ENCODE measurements around the gene IPO13.

IPO13 gene

DNA sequence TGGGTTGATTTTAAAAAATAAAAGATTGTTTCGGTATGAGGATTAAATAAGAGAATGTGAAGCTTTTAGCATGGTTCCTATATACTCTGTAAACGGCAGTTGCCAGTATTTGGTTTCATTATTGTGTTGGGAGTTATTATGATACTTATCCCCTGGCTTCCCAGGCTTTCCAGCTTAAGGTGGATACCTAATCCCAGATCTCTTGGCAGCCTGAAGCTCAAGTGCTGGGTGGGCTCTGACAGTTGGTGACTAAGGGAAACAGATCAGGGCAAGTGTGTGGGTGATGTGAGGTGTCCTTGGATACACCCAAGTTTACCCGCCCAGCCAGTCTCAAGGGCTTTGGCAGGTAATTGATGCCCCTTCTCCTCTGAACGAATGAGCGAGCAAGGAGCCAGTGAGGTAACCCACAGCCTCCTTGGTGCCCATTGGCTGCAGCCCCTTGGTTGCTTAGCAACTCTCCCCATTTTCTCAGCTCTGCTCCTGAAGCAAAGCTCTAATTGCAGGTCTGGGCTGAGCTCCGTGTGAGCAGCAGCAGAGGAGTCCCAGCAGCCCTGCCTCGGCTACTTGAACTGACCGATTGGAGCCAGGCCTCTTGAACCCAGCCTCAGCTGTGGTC, 6.1 kb downstream of the IPO13 start:
- DNase-seq = no peak

DNA sequence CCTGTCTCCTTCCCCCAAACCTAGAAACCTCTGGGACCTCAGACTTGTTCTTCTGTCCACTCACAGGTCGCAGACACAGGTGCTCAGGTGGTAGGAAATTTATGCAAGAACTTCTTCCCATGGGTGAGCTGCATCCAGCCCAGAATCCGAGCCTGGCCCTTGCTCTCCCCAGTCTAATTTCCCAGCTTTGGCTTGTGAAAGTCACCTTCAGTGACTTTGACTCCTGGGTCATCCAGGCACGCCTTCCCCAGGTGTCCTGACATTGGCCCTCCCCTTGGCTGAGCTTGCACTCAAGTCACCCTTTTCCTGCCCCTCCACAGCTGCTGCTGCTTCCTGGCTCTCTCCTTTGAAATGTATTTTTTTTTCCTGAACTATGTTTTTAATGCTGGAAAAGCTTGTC, 6.6 kb downstream of the IPO13 start:
- no peak for DNase-seq

DNA sequence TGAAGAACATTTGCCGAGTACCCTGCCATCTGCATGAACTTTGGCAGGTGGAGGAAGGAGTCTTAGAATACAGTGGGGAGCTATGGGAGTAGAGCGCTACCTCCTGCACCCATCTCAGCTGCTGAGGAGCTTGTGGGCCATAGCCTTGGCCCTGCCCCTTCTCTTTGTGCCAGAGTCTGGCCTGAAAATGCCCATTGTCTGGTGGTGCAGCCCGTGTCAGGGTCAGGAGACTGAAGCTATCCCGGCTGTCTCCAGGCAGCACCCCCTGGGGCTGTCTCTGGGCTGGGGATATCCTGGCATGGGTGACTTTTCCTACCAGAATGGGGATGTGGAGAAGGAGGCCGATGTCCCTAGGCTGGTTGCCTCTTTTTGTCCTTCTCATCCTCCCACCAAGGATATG, 7.3 kb downstream of the IPO13 start:
- DNase-seq = no peak

DNA sequence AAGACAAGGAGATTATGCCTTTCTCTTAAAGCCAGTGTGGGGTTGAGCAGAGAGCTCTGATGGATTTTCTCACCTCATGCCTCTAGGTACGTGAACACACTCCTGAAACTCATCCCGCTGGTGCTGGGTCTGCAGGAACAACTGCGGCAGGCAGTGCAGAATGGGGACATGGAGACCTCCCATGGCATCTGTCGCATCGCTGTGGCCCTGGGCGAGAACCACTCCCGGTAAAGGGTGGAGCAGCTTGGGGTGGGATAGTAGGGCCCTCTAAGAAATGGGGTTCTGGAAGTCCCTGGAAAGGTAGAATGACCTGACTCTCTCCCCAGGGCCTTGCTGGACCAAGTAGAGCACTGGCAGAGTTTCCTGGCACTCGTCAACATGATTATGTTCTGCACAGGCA, 9.5 kb downstream of the IPO13 start:
- no peak for DNase-seq

DNA sequence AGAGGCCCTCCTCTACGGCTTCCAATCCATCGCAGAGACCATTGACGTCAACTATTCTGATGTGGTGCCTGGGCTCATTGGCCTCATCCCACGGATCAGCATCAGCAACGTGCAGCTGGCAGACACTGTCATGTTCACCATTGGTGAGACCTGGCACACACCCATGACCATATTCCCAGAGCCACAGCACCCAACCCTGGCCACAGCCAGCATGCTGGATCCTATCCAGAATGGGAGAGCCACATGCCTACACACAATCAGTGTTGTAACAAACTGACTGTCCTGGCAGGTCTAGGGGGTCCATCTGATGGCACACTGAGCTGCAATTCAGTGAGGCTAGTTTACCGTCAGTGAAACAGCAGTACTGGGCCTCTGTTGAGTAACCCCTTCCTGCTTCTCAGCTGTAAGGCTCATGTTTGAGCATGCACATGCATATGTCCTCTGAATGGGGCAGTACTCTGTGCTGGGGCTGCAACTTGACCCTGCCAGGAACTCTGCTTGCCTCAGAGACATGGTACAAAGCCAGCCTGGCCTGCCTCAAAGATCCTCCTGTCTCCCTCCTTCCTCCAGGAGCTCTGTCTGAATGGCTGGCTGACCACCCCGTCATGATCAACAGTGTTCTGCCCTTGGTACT, 10.8 kb downstream of the IPO13 start:
- DNase-seq = no peak

DNA sequence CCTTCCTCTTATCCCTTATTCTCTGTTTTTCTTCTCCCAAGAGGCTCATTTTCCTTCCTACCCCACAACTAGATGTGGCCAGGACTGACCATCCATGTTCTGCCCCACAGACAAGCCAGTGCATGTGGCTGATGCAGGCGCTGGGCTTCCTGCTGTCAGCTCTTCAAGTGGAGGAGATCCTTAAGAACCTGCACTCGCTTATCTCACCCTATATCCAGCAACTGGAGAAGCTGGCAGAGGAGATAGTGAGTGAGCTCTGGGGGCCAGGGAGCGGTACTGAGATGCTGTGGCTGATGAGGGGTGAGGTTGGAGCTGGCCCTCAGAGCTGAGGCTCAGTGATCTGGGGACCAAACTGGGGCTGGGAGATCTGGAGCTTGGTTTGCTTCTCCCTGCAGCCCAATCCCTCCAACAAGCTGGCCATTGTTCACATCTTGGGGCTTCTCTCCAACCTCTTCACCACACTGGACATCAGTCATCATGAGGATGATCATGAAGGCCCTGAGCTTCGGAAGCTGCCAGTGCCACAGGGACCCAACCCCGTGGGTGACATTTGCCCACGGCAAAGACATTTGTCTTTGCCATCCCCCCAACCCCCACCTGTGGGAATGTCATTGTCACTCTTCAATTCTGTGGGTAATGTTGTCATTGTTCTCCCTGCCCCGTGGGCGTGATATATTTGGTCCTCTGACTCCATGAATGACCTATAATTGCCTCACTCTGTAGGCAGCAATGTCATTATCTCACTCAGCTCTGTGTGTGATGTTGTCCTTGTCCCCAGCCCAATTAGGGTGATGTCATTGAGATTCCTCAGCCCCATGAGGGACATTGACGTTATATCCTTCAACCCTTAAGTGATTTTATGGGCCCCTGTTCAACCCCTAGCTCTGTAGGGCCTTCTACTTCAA, 11.9 kb downstream of the IPO13 start:
- peak; percentile 63 for DNase-seq

DNA sequence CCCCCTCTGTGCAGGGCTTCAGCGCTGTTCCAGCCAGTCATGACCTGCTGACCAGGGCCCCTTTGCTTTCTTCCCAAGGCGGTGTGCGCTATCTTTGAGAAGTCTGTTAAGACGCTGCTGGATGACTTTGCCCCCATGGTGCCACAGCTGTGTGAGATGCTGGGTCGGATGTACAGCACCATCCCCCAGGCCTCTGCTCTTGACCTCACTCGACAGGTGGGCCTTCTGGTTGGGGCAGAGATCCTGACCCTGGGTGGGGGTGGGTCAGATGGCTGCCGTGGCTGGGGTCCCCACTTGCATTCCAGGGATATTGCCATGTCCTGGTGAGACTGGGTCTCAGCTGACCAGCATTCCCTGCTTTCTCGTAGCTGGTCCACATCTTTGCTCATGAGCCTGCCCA, 14.0 kb downstream of the IPO13 start:
- DNase-seq = no peak

DNA sequence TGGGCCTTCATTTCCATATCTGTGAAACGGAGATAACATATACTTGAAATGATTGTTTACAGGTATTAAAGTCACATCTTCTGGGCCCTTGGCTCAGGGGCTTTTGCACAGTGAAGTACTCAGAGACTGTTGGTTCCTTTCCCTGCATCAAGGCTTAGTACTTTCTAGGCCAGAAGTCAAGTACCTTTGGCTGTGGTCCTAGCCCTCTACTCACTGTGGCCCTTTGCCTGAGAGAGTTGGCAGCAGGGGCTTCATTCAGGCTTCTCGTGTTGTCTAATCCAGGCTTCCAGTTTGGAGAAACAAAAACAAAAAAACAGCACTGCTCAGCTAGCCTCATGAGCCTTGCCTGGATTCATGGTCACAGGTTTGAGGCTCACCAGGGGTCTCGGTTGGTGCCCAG, 14.9 kb downstream of the IPO13 start:
- DNase-seq = no peak

DNA sequence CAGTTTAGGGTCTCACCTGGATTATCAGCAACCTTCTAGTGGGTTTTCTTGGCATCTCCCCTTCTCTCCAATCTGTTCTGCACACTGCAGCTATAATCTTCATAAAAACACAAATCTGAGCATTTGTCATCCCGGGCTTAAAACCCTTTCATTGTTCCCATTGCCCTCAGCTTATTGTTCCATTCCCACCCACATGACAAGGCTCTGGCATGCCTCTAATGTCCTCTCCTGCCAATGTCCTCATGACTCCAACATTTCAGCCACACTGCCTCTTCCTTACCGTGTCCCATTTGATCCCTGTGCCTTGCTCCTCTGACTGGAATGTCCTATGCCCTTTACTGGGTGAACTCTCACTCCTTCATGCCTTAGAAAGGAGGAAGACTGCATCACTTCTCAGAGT, 15.6 kb downstream of the IPO13 start:
- DNase-seq = no peak

DNA sequence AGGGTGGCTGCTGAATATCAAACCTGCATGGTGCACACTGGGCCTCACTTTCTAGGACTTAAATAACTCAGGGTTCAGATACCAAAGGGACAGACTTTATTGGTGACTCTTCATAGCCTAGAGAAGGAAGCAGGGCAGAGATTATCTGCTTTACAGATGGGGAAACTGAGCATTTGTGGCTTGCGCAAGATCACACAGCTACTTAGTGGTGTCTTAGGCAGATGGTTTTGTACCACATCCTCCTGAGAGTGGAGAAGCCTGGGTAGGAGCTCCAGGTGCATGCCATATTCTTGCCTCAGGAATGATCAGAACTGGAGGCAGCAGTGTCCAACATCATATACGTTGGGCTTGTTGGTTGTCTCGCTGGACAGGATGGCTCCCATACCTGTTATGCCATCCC, 16.3 kb downstream of the IPO13 start:
- DNase-seq = no peak

DNA sequence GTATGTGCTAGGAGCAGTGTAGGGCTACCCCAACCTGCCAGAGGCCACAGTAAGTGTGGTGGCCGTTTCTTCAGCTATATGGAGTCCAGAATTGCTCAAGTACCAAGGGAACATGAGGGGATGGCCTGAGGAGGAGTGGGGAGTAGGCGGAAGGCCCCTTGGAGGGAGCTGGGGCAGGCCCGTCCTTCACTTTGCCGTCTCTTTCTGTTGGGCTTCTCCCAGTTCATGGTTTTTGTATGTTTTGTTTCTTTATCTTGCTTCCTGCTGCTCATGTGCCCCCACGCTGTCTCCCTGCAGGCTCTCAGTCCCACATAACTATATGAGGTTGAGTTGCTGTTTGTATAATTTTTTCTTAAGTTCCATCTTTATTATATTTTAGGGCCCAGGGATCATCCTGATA, 17.1 kb downstream of the IPO13 start:
- DNase-seq = no peak

DNA sequence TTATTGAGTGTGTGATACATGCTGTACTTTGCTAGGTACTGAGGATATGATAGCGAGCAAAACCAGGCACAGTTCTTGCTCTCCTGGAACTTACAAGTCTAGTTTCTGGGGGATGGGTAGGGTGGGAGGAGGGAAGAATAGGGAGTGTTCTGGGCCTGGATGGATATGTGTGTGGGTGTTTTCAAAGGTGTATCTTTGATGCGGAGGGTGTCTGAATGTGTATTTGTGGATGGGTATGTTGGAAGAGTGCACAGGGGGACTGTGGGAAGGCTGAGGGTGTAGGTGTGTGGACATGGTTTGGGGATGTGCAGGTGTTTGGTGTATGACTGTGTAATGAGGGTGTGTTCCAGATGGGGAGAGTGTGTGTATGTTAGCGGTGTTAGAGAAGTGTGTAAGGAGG, 18.6 kb downstream of the IPO13 start:
- no peak for DNase-seq

DNA sequence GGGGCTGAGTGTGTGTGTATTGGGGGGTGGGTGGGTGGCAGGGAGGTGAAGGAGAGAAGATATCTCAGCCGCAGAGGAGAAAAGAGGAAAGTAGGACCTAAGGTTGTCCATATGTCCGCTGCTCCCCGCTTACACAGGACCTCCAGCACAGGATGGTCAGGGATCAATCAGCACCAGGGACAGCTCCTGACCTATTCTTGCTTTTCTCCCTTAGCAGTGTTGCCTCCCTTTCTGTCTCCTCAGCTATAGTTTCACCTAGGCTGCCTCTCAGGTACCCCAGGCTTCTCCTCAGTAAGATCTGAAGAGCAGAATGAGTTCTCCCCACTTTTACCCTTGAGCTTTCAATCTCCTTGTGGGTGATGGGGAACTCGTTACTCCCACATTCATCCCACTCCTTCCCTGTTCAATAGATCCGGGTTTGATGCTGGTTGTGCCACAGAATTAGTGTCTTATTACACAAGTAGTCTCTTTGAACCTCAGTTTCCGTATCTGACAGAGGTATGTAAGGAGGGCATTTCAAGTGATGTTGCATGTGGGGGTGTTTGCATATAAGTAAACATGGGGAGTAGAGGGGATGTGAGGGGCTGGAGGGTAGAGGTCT, 21.7 kb downstream of the IPO13 start:
- DNase-seq = peak; percentile 73

DNA sequence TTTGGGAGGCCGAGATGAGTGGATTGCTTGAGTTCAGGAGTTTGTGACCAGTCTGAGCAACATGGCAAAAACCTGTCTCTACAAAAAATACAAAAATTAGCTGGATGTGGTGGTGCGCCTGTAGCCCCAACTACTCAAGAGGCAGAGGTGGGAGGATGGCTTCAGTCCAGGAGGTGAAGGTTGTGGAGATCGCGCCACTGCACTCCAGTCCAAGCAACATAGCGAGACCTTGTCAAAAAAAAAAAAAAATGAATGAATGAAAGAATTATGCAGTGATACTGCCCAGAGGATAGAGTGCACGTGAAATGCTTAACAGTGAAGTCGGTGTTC, 22.6 kb downstream of the IPO13 start:
- no peak for DNase-seq

DNA sequence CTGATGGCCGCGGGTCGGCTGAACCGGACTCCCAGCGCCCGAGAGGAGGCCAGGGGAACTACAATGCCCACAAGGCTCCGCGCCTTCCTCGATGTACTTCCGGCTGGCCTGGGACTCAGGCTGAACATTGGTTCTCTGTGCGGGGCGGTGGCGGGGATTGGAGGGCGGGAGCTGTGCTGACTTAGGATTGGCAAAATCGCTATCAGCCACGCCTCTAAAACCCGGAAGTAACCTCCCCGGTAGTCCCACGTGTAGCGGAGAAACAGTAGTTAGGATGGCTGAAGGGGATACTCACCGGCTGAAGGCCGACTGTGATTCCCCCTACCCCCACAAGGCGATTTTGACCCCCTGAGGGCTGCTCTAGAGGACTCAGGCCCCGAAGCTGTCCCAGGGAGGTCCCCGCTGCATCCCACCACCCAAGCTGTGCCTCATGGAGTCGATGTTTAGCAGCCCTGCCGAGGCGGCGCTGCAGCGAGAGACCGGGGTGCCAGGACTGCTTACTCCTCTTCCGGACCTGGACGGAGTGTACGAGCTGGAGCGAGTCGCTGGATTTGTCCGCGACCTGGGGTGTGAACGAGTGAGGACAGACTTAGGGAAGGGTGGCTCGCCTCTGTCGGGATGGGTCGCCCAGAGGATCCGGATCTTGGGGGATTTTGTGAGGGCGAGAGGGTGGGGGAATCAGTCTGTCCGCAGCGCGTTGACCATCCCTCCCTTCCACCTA, 23.2 kb downstream of the IPO13 start, which contains the start of gene DPH2:
Gene DPH2, plus strand, starts transcription at position 265 of the 721 bp plus-strand sequence. Its CDS starts 166 bp downstream, at position 431.
- DNase-seq = peak; percentile 99

DNA sequence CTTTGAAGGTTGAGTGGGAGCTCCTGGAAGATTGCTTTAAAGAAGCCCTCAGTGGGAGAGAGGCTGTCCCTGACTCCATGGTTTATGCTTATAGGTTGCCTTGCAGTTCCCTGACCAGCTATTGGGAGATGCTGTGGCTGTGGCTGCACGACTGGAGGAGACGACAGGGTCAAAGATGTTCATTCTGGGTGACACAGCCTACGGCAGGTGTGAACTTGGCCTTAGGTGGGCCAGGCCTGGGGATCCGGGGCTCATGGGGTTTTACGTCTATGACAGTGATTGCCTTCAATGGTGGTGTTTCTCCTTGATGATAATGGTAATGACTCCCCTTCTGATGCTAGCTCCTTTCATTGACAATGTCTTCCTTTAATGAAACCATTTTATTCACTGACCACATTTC, 23.8 kb downstream of the IPO13 start:
- no peak for DNase-seq

DNA sequence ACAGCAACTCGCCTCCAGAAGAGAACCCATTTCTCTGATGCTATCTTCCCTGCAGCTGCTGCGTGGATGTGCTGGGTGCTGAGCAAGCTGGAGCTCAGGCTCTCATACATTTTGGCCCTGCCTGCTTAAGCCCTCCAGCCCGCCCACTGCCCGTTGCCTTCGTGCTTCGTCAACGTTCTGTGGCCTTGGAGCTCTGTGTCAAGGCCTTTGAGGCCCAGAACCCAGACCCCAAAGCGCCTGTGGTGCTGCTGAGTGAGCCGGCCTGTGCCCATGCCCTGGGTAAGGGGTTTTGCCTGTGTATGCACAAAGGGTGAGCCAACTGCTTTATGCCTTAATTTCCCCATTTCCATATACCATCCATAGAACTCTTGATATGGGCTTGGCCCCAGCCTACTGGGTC, 24.2 kb downstream of the IPO13 start:
- no peak for DNase-seq

DNA sequence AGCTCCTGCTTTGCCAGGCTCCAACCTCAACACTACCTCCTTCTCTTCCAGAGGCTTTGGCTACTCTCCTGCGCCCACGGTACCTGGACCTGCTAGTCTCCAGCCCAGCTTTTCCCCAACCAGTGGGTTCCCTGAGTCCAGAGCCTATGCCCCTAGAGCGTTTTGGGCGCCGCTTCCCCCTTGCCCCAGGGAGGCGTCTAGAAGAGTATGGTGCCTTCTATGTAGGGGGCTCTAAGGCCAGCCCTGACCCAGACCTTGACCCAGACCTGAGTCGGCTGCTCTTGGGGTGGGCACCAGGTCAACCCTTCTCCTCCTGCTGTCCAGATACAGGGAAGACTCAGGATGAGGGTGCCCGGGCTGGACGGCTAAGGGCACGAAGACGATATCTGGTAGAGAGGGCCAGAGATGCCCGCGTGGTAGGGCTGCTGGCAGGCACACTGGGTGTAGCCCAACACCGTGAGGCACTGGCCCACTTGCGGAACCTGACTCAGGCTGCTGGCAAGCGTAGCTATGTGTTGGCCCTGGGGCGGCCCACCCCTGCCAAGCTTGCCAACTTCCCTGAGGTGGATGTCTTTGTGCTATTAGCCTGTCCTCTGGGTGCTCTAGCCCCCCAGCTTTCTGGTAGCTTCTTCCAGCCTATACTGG, 24.7 kb downstream of the IPO13 start:
- DNase-seq = no peak

DNA sequence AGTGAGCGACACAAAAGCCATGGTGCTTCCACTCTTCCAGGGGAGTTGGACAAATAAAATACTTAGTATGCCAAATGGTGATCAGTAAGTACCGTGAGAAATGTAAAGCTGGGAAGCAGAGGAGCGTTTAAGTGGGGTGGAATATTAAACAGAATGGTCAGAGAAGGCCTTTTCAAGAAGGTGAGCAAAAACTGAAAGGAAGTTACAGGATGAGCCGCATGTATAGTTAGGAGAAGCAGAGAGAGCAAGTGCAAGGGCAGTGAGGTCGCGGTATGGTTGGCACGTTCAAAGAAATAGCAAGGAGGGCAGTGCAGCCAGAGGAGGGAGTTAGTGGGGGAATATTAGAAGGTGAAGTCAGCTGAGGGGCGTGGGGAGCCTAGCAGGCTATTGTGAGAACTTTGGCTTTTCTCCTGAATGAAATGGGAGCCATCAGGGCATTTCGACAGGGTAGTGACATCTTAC, 27.3 kb downstream of the IPO13 start:
- DNase-seq = peak; percentile 66

DNA sequence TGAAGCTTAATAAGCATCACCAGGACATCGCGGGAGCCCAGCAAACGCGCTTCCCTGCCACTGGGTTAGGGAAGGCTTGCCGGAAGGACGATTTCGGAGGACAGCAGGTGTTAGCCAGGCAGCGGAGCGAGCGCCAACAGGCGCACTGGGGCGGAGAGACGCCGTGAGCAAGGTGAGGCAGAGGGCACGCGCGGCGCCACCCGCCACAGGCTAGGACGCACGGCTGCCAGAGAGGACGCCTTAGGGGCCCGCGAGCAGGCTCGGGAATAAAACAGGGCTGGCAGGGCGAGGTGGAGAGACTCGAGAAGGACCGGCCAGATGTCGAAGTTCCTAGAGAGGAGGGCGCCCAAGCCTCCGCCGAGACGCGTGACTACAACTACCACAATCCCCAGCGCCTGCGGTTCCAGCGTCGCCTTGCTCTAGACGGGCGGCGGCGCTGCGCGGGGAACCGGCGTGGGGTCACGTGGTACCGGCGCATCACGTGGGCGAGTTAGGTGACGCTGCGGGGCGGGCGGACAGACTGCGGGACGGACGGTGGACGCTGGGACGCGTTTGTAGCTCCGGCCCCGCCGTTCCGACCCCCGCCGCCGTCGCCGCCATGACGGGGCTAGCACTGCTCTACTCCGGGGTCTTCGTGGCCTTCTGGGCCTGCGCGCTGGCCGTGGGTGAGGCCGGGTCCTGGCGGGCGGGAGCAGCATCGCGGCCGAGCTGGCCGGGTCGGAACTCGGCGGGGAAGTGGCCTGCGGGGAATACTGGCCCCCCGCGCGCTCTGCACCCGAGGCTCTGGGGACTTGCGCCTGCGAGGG, 27.9 kb downstream of the IPO13 start, which contains the start of gene ATP6V0B:
Gene ATP6V0B, plus strand, starts transcription at position 518 of the 806 bp plus-strand sequence. Its CDS starts 81 bp downstream, at position 599.
- peak; percentile 98 for DNase-seq

DNA sequence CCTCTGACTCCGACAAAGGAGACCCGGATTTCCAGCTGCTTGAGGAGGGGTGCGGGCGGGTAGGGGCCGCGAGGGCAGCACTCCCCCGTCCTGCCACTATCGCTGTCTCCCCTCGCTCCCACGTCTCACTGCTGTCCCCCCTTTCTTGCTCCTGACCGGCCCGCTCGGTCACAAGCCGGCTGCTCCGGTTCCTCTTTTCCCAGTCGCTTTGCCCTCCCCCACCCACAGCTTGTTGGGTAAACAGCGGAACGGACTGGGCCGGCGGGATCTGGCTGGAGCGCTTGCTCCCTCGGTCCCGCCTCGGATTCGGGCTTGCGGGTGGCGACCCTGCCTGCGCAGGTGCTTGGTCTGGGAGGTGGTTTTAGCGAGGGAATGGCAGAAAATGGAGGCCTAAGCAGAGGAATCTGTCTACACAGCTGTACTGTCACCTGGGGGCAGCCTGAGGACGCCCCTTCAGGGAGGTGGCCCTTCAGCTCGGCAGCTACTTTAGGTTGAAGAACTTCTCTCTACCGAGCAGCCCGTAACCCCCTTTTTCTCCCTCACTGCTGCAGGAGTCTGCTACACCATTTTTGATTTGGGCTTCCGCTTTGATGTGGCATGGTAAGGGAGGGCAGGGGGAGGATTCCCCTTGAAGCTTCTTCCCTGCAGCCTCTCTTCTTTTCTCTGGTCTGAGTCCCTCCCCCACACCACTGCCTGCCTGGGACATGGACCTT, 28.7 kb downstream of the IPO13 start:
- peak; percentile 86 for DNase-seq
